Measurements from ENCODE around the gene TP63. TPM values are rescaled to one million over a fixed set of nuclear protein-coding genes. Genes with fewer than 3 reads are reported as not detected.

Gene TP63
- total RNA-seq, 4 donors from 2014 or later = not detected

DNA sequence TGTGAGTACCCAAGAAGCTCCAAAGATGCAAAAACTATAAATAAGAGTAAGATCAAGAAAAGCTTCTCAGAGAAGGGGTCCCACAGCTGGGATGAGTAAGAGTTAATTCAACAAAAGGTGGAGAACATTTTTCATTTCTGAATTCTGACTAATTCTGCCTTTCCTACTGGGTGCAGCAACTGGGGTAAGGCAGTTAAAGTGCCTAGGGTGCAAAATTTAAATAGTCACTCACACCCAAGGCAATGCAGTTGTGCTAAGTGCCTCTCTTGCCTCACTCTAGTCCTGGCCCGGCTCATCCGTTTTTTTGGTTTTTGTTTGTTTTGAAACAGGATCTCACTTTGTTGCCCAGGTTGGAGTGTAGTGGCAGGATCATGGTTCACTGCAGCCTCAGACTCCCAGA, 240.2 kb downstream of the TP63 start:
- in situ Hi-C loops (cut with MboI; ENCODE audit: low pct_ligation_motif_present in 1 of 4, low pct_unique_long_range_greater_than_20kb in 1 of 4, low sequenced_read_pairs in 3 of 4) (no loop called here), intact Hi-C loops (cut with DNase I; ENCODE audit: low total_unique reads) (no loop called here)
- WGBS, 2 donors (ENCODE audit: low coverage in 1 of 2) = 83 to 100% methylated on average over 1 to 2 of the region's 2 CpGs
- H3K4me1 ChIP-seq = no peaks in the 10 kb centered on the region
- TF ChIP-seq EP300 (IDR thresholded peaks at IDR 0.05; ENCODE audit: low read depth) (no peak), POLR2AphosphoS5 (IDR thresholded peaks at IDR 0.05) (no peak)
- no peaks in the 10 kb centered on the region for H3K27me3 ChIP-seq
- H3K9me3 ChIP-seq = no peaks in the 10 kb centered on the region
- no peak for DNase-seq
- H3K36me3 ChIP-seq = no peaks in the 10 kb centered on the region
- no peak overlapping the region for H3K27ac ChIP-seq
- H3K4me3 ChIP-seq = no peak overlapping the region

DNA sequence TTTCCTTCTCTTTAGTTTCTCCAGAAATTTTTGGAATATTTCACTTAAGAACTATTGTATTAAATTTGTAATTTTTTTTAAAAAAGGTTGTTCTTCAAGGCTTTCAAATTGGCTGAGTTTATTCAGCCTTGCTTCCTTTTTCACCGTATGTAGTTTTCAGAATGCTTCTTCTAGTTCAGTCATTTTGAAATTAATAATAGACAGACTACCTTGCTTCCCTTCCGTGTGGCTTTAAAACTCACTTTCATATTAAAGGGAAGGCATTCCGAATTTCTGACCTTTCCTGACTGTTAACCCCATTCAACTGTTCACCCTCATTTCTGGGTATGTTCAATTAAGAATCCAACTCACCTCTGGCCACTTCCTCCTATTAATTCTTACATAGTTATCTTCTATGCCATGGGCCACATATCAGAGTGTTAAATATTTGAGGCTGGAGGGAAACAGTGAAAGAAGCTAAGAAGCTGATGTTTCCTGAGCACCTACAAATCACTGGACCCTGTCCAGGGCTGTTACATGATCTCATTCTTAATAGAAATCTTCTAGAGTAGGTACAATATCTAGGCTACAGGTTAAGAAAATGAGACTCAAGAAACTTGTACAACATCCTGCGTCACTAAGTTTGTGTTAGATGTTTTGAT, 252.0 kb downstream of the TP63 start:
- no peaks in the 10 kb centered on the region for H3K9me3 ChIP-seq
- no peaks in the 10 kb centered on the region for H3K36me3 ChIP-seq
- in situ Hi-C loops (cut with MboI; ENCODE audit: low pct_ligation_motif_present in 1 of 4, low pct_unique_long_range_greater_than_20kb in 1 of 4, low sequenced_read_pairs in 3 of 4) = no loop called here
- no peak for TF ChIP-seq EP300 (IDR thresholded peaks at IDR 0.05; ENCODE audit: low read depth)
- TF ChIP-seq POLR2A (IDR thresholded peaks at IDR 0.05) = no peak
- TF ChIP-seq, protein P1, sequence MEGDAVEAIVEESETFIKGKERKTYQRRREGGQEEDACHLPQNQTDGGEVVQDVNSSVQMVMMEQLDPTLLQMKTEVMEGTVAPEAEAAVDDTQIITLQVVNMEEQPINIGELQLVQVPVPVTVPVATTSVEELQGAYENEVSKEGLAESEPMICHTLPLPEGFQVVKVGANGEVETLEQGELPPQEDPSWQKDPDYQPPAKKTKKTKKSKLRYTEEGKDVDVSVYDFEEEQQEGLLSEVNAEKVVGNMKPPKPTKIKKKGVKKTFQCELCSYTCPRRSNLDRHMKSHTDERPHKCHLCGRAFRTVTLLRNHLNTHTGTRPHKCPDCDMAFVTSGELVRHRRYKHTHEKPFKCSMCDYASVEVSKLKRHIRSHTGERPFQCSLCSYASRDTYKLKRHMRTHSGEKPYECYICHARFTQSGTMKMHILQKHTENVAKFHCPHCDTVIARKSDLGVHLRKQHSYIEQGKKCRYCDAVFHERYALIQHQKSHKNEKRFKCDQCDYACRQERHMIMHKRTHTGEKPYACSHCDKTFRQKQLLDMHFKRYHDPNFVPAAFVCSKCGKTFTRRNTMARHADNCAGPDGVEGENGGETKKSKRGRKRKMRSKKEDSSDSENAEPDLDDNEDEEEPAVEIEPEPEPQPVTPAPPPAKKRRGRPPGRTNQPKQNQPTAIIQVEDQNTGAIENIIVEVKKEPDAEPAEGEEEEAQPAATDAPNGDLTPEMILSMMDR (IDR thresholded peaks at IDR 0.05) = no peak
- no peak for TF ChIP-seq POLR2AphosphoS5 (IDR thresholded peaks at IDR 0.05)
- H3K27ac ChIP-seq = no peak overlapping the region
- H3K27me3 ChIP-seq = no peaks in the 10 kb centered on the region
- no peak overlapping the region for H3K4me3 ChIP-seq
- WGBS, 2 donors (ENCODE audit: low coverage in 1 of 2) = 59 to 76% methylated on average over 4 of the region's 4 CpGs
- intact Hi-C loops (cut with DNase I; ENCODE audit: low total_unique reads) = no loop called here
- DNase-seq = no peak
- H3K4me1 ChIP-seq = no peaks in the 10 kb centered on the region

DNA sequence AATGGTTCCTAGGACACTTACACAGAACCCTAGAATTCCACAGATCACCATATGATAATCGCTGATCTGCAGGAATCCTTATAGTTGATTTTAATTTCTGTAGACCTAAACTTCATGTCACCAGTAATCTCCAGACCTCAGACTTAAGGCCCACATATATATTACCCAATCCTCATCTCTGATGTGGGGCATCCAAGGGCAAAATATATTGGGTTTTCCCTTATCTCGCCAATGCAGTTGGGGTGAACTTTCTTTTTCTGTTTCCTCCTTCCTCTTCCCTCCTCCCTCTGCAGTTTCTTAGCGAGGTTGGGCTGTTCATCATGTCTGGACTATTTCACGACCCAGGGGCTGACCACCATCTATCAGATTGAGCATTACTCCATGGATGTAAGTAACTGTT, 259.3 kb downstream of the TP63 start:
- in situ Hi-C loops (cut with MboI; ENCODE audit: low pct_ligation_motif_present in 1 of 4, low pct_unique_long_range_greater_than_20kb in 1 of 4, low sequenced_read_pairs in 3 of 4) (no loop called here), intact Hi-C loops (cut with DNase I; ENCODE audit: low total_unique reads) (no loop called here)
- Histone ChIP-seq H3K36me3 (no peaks in the 10 kb centered on the region), H3K9me3 (no peaks in the 10 kb centered on the region), H3K4me1 (no peaks in the 10 kb centered on the region), H3K27ac (no peak overlapping the region), H3K27me3 (no peaks in the 10 kb centered on the region), H3K4me3 (no peak overlapping the region)
- DNase-seq = no peak
- TF ChIP-seq, protein P1 (IDR thresholded peaks at IDR 0.05) = no peak
- no peak for TF ChIP-seq POLR2AphosphoS5 (IDR thresholded peaks at IDR 0.05)
- no peak for TF ChIP-seq POLR2A (IDR thresholded peaks at IDR 0.05)
- TF ChIP-seq EP300 (IDR thresholded peaks at IDR 0.05; ENCODE audit: low read depth) = no peak
- WGBS, 2 donors (ENCODE audit: low coverage in 1 of 2) = 62 to 74% methylated on average over 4 of the region's 4 CpGs

DNA sequence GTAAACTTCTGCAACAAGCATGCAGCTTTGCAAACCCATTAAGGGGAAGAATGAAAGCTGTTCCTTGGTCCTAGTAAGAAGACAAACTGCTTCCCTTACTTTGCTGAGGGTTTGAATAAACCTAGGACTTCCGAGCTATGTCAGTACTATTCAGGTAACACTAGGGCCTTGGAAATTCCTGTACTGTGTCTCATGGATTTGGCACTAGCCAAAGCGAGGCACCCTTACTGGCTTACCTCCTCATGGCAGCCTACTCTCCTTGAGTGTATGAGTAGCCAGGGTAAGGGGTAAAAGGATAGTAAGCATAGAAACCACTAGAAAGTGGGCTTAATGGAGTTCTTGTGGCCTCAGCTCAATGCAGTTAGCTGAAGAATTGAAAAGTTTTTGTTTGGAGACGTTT, 265.3 kb downstream of the TP63 start:
- in situ Hi-C loops (cut with MboI; ENCODE audit: low pct_ligation_motif_present in 1 of 4, low pct_unique_long_range_greater_than_20kb in 1 of 4, low sequenced_read_pairs in 3 of 4) (no loop called here), intact Hi-C loops (cut with DNase I; ENCODE audit: low total_unique reads) (no loop called here)
- 75 to 92% methylated on average over 3 of the region's 3 CpGs for WGBS, 2 donors (ENCODE audit: low coverage in 1 of 2)
- Histone ChIP-seq H3K4me3 (no peak overlapping the region), H3K4me1 (peaks cover 0 to 9% (median 0%) of the 10 kb centered on the region in 4 donors), H3K9me3 (no peaks in the 10 kb centered on the region), H3K27ac (no peak overlapping the region), H3K36me3 (no peaks in the 10 kb centered on the region), H3K27me3 (no peaks in the 10 kb centered on the region)
- no peak for DNase-seq
- TF ChIP-seq, protein P1 (IDR thresholded peaks at IDR 0.05) = no peak
- TF ChIP-seq POLR2A (IDR thresholded peaks at IDR 0.05) (no peak), EP300 (IDR thresholded peaks at IDR 0.05; ENCODE audit: low read depth) (no peak), POLR2AphosphoS5 (IDR thresholded peaks at IDR 0.05) (no peak)

DNA sequence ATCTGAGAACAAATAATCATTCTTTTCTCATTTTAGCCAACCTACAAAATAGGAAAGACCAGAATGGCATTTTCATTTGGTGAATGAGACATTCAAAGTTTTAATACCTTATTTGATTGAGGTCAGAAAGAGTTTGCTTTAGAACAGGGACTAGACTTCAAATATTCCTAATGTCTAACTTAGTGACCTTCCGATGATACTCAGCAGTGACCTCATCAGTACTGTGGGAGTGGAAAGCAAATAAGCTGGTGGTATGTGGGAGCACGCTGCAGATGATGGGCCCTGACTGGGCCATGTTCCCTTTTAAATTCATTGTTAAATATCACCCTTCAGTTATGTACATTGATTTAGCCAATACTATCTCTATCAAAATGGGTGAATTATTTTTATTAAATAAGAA, 266.2 kb downstream of the TP63 start:
- WGBS, 2 donors (ENCODE audit: low coverage in 1 of 2) = 83 to 85% methylated on average over 1 to 2 of the region's 2 CpGs

More for the DNA sequence above, 266.2 kb downstream of the TP63 start:
- Histone ChIP-seq H3K27me3 (no peaks in the 10 kb centered on the region), H3K27ac (no peak overlapping the region), H3K4me1 (peaks cover 0 to 9% (median 0%) of the 10 kb centered on the region in 4 donors), H3K36me3 (no peaks in the 10 kb centered on the region), H3K9me3 (no peaks in the 10 kb centered on the region), H3K4me3 (no peak overlapping the region)
- TF ChIP-seq EP300 (IDR thresholded peaks at IDR 0.05; ENCODE audit: low read depth) (no peak), POLR2A (IDR thresholded peaks at IDR 0.05) (no peak), POLR2AphosphoS5 (IDR thresholded peaks at IDR 0.05) (no peak)
- TF ChIP-seq, protein P1 (IDR thresholded peaks at IDR 0.05) = no peak
- in situ Hi-C loops (cut with MboI; ENCODE audit: low pct_ligation_motif_present in 1 of 4, low pct_unique_long_range_greater_than_20kb in 1 of 4, low sequenced_read_pairs in 3 of 4) = no loop called here
- intact Hi-C loops (cut with DNase I; ENCODE audit: low total_unique reads) = no loop called here
- DNase-seq = no peak
